T47D (cell line): ENCODE measurements around the gene PRKG1.
A peak's percentile ranks its signal among the peaks of the same experiment; 100 is the strongest.

Source experiments
- DNase-seq, 2 experiments: peaks; one replicate each; pipeline versions ENCODE4 v3.0.0 to v3.0.0-alpha.2; 2011 to 2012; ENCODE audit warnings: low read depth in 1 of 2, low spot score in 1 of 2
- JUND ChIP-seq: IDR thresholded peaks from 2 replicates; pipeline ENCODE4 v1.6.1; 2012; ENCODE audit warnings: low read depth
- in situ Hi-C: cut with HindIII; loops from 2 replicates; pipeline ENCODE4 v1.10.0; 2016; ENCODE audit warnings: low sequenced_read_pairs, low pct_unique_long_range_greater_than_20kb

Gene PRKG1

GRCh38 chr10:51063166-51063565, 11.1 kb upstream of the PRKG1 start:
- in situ Hi-C loops: no loop called here
- TF ChIP-seq JUND: no peak
- no peak for DNase-seq

DNA sequence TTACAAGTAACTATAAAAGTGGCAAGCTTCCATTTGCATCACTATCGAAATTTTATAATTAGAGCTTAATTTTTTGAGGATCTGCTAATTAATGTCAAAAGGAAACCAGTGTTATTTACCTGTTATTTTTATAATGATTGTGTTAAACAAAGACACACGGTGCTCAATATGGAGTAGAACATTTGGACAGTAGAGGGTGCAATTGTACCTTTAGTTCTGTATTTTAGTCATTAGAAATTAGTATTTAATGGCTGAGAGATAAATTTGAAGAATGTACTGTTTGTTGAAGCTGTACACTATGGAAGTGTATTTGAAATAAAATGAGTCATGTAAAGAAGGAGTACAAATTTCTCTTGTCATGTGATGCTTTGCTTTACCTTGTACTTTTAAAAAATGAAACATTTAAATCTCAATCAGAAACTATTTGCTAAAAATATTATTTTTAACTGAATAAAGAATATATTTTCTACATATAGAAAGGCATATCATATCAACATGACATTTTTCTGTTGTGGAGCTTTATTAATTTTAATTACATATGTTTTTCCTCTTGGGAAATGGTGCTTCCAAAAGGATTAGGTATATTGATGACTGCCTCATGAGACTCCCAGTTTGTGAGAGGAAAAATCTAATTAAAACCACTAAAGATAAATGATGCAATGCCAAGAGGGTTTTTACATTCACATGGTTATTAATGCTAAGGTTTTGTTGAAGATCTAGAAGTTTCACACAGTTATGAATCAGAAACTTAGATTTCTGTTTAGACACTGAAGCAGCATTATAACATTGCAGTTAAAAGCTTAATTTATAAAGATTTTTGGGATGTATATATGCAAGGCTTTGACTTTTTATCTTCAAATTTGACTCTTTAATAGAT, 10.4 kb upstream of the PRKG1 start:
- DNase-seq: peak in 1 of 2 experiments; percentile 55
- TF ChIP-seq JUND: no peak
- in situ Hi-C loops: no loop called here

DNA sequence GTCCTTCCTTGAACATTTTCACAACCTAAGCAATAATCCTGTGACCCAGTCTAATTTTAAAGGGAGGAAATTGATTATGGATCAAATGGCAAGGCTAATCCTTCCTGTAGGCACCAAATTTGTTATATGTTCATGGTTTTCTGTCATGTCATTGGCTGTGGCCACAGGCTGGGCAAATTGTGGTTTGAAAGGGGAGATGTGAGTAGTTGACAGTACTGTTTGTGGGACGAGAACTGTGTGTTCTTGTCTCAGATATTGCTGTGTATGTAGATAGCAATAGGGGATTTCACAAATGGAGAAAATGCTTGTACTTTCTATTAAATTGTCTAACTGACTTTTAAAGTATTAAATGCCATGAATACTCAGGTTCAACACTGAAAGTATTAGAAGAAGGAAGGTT, 8.1 kb upstream of the PRKG1 start:
- no peak for TF ChIP-seq JUND
- no peak for DNase-seq
- in situ Hi-C loops: no loop called here

DNA sequence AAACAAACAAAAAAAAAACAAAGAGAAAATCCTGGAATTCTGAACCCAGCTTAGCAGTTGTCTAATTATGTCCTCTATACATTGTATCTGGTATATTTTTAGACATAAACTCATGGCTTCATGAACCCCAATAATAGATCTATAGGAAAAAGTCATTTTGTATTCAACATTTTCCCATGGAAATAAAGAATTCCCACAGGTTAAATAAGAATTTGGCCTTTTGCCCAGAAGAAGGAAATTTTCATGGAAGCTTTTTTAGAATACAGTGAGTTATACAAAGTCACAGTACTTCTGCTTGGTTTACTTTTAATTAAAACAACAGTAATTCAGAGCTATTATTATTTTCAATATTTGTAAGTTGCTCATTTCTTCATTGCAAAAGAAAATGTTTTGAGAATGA, 2.1 kb upstream of the PRKG1 start:
- in situ Hi-C loops: no loop called here
- no peak for DNase-seq
- TF ChIP-seq JUND: no peak

- DNase-seq: no peak
- in situ Hi-C loops: no loop called here
- no peak for TF ChIP-seq JUND
Observed at GRCh38 chr10:51072921-51073434, 1.3 kb upstream of the PRKG1 start.

DNA sequence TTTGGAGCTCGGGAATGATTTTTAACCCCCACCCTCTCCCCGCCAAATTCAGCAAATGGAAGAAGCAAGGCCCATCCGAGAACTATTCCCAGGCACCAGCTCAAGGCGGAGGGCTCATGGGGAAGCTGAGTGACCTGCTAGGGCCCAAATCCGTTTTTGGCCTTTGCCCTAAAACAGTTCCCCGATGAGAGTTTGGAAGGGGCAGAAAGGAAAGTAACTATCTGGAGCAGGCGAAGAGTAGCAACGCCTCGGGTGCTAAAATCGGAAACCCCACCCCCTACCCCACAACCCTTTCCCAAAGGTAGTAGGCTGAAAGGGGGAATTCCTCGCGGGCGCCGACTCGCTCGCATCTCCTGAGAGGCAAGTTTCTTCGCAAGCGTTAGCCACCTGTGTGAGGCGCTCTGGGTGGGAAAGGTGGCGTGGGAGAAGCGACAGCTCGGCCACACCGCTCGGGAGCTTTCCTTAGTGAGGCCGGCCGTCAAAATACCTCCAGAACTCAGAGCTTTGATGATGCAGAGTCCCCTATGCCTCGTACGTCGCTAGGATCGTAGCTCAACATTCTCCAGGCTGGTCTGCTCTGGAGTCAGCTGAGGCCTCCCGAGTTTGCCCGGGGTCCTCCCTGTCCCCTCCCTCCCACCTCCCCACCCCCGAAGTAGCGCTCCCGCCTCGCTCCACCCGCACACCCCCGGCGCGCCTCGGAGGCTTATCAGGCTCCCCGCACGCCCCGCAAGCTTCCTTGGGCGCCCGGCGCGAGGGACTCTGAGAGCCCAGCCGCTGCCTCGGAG, 642 bp upstream of the PRKG1 start:
- DNase-seq: peak; percentile 53 to 58
- in situ Hi-C loops: no loop called here
- no peak for TF ChIP-seq JUND

GRCh38 chr10:51075043-51075872, 971 bp downstream of the PRKG1 start:
- in situ Hi-C loops: no loop called here
- TF ChIP-seq JUND: no peak
- peak in 1 of 2 experiments; percentile 13 for DNase-seq

DNA sequence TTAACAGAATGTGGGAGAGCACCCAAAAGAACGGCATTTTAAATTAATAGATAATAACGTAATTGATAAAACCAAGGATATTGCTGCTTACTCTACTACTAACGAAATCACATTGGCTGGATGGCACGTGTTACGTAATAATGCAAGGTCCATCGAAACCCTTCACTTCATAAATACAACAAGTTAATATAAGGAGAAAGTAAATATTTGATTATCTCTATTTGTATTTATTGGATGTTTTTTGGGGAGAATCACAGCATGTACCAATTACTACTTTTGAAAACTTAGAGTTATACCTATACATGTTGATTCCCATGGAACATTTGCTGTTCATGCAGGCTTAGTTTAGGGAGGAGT, 1.6 kb downstream of the PRKG1 start:
- in situ Hi-C loops: no loop called here
- no peak for TF ChIP-seq JUND
- DNase-seq: no peak

GRCh38 chr10:51076299-51076841, 2.1 kb downstream of the PRKG1 start:
- DNase-seq: no peak
- TF ChIP-seq JUND: no peak
- in situ Hi-C loops: no loop called here

DNA sequence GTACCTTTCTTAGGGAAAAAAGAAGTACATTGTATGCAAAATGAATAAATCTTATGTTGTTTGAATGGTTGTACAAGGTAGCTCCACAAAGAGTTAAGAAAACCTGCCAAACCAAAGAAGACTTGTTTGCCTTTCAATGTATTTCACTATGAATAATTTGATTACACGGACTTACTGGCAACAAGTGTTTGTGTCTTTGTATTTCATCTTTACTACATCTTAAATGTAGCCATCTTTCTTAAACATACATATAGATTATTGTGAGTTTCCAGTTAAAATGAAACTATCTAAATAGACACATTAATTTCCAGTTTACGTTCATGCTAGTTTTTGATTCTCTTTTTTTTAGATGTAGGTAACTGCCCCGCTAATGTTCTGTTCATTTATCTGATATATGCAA, 2.8 kb downstream of the PRKG1 start:
- in situ Hi-C loops: no loop called here

DNA sequence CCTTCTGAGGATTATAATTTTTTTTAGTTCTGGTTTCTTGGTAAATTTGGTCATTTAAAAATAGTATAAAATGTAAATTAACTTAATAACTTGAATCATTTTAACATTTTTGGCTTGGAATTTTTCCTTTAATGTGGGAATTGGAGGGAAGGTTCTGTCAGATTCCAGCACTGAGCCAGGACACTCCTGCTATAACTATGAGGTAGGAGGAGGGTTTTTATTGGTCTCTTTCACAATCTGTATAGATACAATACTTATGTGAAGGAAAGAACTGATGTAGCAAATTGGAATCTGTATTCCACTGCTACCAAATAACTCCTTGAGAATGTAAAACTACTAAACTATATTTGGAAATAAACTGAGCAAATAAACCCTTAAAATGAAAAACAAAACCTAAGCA, 3.2 kb downstream of the PRKG1 start:
- no peak for TF ChIP-seq JUND
- in situ Hi-C loops: no loop called here
- DNase-seq: no peak

More for the DNA sequence above, 2.8 kb downstream of the PRKG1 start:
- TF ChIP-seq JUND: no peak
- DNase-seq: no peak

- no peak for TF ChIP-seq JUND
- no peak for DNase-seq
- in situ Hi-C loops: no loop called here
Observed at GRCh38 chr10:51079331-51079730, 5.0 kb downstream of the PRKG1 start.

DNA sequence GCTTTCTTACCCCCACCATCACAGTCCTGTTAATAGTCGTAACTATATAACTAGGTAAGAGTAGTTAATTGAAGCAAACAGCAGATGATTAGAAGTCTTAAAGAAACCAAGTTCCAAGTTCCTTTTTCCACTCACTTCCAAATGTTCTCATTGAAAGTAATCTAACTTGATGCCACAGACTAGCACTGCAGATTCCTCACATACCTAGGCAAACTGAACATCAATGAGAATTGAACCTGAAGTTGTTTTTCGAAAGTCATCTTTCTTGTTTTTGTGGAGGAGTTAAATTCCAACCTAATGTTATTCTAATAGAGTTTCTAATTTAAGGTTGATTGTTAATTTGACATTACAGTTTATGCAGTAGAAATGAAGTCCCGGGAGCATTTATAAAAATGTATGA, 5.5 kb downstream of the PRKG1 start:
- in situ Hi-C loops: no loop called here
- no peak for TF ChIP-seq JUND
- no peak for DNase-seq
